GM19238 (cell line): Measurements from ENCODE around the gene TMEFF2.
"Not testable (repeated sequence)": the region's sequence is repeated elsewhere in the genome, so short reads cannot be mapped to it uniquely, and the experiment has no call there.

Experiments
- DNase-seq: peaks from one replicate; pipeline ENCODE4 v3.0.0; 2011; ENCODE audit warnings: low spot score; ENCODE audit not compliant: insufficient read length

The TMEFF2 gene

GRCh38 chr2:192130312-192130711, 64.4 kb downstream of the TMEFF2 start:
- DNase-seq = not testable (repeated sequence)

GRCh38 chr2:192128655-192129054, 66.1 kb downstream of the TMEFF2 start:
- no peak for DNase-seq

- DNase-seq = no peak
Observed at GRCh38 chr2:192127434-192127833, 67.3 kb downstream of the TMEFF2 start.

- no peak for DNase-seq
Observed at GRCh38 chr2:192126912-192127311, 67.8 kb downstream of the TMEFF2 start.

GRCh38 chr2:192126426-192126825, 68.3 kb downstream of the TMEFF2 start:
- DNase-seq = no peak

- no peak for DNase-seq
Observed at GRCh38 chr2:192124571-192124970, 70.2 kb downstream of the TMEFF2 start.

GRCh38 chr2:192123847-192124246, 70.9 kb downstream of the TMEFF2 start:
- DNase-seq = no peak

- DNase-seq = no peak
Observed at GRCh38 chr2:192122946-192123345, 71.8 kb downstream of the TMEFF2 start.

DNA sequence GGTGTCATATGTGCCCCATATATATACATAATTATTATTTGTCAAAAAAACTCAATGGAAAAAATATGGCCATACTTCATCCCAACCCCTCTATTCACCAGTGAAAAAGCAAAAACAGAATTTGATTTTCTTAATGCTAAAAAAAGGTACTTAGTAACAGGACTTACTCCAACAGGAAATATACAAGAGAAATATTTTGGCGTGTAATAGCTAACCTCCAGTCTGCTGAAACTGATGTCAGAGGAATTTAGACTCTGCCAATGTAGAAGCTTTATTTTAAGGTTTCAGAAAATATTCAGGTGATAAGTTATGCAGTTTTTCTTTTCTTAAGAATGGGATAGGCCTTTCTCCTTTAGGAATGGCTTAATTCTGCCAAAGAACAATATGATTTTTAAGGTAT, 72.6 kb downstream of the TMEFF2 start:
- no peak for DNase-seq

DNA sequence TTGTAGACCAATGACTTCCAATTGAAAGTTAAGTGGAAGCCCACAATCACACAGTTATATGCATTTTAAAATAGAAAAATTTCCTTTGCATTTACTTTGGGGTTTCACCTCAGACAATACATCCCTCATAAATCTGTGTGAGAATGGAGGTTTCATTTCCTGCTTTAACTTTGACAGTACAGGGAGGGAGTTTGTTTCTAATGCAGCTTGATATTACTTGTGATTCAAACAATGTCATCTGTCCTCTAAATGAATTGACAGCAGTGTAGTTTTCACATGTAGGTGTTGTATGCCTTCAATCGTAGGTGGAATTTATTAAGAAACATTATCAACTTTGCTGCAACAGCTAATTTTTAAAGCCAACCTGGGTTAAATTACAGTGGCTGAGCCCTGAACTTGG, 75.2 kb downstream of the TMEFF2 start:
- no peak for DNase-seq

- DNase-seq = no peak
Observed at GRCh38 chr2:192117705-192118104, 77.0 kb downstream of the TMEFF2 start.

GRCh38 chr2:192111536-192111935, 83.2 kb downstream of the TMEFF2 start:
- DNase-seq = not testable (repeated sequence)

- DNase-seq = no peak
Observed at GRCh38 chr2:192099742-192100141, 95.0 kb downstream of the TMEFF2 start.

GRCh38 chr2:192098814-192099491, 95.8 kb downstream of the TMEFF2 start:
- DNase-seq = no peak

- no peak for DNase-seq
Observed at GRCh38 chr2:192091476-192091875, 103.3 kb downstream of the TMEFF2 start.

GRCh38 chr2:192090911-192091310, 103.8 kb downstream of the TMEFF2 start:
- no peak for DNase-seq

DNA sequence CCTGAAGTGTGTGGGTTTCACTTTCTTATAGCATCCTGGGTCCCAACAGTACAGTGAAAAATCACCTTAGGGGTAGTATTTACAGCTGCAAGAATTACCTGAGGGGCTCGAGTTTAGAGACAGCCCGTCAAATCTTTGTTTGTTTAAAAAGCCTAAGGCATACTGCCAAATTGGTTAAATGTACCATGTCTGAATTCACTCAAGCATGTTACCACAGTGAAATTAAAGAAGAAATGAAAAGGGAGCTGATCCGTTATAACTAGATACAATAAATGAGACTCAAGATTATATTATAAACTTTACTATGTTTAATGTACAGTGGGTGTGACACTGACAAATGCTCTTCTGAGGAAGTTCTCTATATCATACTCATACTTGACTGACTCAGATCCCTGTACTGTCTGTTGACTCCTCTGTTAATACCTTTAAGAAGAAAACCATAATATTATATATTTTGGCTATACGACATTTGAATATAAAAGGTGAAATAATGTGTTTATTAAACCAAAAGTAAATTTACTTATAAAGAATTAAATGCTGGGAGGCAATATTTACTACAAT, 107.3 kb downstream of the TMEFF2 start:
- DNase-seq = no peak

DNA sequence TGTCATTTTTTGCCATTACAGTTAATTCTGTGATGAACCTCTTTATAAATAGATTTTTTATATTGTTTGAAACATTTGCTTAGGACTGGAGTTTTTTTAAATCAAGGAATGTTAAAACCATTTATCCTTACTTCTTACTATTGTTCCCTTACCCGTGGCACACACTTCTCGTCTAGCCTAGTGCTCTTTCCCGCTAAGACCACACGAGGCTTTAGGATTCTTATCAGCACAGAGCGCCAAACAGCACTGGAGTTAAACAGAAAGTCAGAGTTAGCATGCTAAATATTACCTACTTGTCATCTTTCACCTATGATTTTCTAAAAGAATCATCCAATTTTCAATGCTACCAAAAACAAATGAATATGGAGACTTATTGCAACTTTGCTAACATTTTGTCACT, 112.6 kb downstream of the TMEFF2 start:
- no peak for DNase-seq

- not testable (repeated sequence) for DNase-seq
Observed at GRCh38 chr2:192080096-192080495, 114.6 kb downstream of the TMEFF2 start.

GRCh38 chr2:192073878-192074277, 120.9 kb downstream of the TMEFF2 start:
- DNase-seq = no peak

DNA sequence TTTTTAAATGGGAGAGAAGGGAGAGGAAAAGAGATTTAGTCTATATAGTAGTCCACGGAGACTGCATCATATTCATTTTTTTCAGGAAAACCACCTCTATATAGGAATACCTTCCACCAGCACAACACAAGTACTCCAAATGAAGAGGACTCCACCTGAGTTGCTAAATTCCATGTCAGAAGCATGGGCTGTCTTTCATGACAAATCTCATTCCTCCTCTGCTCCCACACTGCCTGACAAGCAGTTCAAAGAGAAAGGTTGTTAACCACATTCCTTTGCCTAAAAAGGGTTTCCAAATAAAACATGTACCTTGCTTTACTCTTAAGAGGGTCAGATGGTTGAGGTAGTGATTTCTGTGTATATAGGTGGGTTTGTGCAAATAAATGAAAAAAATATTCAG, 122.0 kb downstream of the TMEFF2 start:
- DNase-seq = no peak

GRCh38 chr2:192072261-192072660, 122.5 kb downstream of the TMEFF2 start:
- DNase-seq = no peak

GRCh38 chr2:192070099-192070498, 124.6 kb downstream of the TMEFF2 start:
- no peak for DNase-seq
